ENCODE measurements around the gene BMP6.

The BMP6 gene

DNA sequence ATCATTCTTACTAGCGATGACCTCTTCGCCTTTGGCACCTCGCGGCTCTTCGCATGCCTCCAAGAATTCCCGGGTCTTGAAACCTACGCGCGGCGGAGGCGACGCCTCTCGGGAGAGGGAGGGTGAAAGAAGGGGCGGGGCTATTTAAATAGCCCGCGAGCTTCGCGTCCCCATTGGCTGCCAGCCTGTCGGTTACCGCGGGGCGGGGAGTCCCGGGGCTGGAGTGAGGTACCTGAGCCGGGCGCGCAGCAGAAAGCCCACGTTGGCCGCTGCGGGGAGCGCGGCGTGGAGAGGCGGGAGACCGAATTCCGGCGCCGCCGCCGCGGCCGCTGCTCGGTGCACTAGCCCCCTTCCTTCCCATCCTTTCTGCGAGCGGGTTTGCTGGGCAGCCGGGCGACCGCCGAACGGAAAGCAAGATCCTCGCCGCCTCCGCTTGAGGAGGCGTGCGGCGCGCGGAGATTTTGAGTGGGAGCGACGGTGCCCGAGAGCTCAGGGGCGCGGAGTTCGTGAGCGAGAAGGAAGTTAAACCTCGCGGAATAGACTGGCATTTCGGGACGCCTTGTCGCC is at the start of gene BMP6:
BMP6 (plus strand) TSS at position 251 of the 567 bp plus-strand sequence. CDS start 857 bp downstream, outside the sequence.
- DNase-seq (ENCODE audit: low spot score) = peak; percentile 34
- FAIRE-seq = no peak

DNA sequence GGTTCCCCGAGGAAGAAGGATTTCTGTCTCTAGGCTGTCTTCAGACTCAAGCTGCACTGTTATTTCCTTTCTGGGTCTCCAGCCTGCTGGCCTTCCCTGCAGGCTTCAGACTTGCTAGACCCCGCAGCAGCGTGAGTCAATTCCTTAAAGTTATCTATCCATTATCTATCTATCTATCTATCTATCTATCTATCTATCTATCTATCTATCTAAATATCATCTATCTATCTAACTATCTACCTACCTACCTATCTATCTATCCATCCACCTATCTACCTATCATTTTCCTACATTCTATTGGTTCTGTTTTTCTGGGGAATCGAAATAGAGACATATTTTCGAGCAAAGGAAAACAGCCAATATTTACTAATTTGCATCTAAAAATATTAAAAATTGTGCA is 48.7 kb upstream of the BMP6 start:
- no peak for FAIRE-seq
- DNase-seq (ENCODE audit: low spot score) = no peak

DNA sequence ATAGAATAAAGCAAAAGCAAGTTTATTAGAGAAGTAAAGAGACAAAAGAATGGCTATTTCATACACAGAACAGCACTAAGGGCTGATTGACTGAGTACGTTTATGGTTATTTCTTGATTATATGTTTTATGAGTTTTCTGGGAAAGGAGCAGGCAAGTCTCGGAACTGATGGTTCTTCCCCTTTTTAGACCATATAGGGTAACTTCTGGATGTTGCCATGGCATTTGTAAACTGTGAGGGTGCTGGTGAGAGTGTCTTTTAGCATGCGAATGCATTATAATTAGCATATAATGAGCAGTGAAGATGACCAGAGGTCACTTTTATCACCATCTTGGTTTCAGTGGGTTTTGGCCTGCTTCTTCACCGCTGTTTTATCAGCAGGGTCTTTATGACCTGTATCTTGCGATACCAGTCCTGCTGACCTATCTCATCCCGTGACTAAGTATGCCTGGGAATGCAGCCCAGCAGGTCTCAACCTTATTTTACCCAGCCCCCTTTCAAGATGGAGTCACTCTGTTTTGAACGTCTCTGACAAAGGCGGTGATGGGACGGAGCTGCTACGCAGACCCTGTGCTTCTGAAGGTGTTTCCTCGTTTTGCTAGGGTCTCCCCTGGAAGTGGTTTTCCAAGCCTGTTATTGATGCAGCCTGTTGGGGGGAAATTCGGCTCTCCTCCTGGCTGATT is 45.4 kb upstream of the BMP6 start:
- FAIRE-seq = no peak
- DNase-seq (ENCODE audit: low spot score) = no peak

DNA sequence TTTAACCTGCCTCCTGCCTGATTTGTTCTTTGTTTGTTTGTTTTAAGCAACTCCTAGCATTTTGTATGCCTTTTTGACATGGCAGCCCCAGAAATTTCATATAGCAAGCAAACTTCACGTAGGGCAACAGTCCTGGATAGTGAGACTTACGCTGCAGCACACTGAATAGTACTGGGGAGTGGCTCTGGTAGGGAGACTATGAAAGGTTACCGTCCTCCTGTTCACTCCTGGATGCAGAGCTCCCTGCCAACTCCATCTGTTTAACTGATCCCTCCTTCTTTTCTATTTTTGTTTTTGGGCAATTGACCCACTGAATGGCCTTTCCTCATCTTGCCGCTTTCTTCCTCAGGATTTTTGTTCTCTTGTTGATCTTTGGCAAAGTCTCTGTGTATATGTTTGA is 44.5 kb upstream of the BMP6 start:
- no peak for DNase-seq (ENCODE audit: low spot score)
- FAIRE-seq = no peak

DNA sequence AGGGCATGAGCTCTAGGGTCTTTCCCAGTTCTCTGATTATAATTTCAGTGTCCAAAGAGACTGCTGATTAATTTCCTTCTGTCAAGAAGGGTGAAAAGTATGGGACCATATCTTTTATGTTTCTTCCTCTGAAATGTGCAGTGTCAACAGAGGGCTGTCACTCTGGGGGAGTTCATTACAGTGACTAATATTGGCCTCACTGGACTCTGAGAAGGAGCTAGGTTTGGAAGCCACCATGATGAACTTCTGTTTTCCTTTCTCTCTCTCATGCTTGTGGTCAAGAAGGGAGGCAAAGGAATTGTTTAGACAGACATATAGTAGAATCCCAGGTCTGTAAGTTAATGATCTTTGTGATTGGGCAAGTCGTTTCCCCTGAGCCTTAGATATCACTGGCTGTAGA is 41.8 kb upstream of the BMP6 start:
- FAIRE-seq (no peak), DNase-seq (ENCODE audit: low spot score) (peak; percentile 54)

DNA sequence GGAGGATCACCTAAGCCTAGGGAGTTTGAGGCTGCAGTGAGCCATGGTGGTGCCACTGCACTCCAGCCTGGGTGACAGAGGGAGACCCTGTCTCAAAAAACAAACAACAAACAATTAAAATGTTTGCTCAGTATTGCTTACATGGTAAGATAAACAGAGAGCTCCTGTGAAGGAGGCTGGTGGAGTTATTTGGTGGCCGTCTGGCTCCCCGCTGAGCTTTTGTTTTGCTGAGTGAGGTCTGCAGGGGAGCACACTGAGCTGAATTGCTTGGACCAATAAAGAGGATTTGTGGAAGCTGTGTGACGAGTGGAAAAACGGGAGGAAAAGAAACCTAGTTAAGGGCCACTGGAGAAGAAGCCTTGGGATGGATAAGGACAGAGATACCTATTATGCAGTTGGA is 41.1 kb upstream of the BMP6 start:
- FAIRE-seq (no peak), DNase-seq (ENCODE audit: low spot score) (no peak)

DNA sequence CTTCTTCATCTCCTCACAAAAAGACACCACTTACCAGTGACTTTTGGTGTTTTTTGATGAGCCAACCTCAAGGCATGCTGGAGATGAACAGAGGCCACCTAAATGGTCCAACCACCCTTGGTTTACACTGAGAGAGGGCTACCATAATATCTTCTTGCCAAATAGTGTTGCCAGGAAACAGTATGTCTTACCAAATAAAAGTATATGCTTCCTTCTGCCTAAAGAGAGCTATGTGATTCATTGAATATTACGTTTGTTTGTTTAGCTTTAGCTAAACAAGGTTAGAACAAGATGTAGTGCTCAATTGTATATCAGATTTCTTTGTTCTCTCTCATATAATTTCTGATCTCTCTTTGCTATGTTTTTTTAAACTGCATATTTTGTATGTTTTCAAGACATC is 40.6 kb upstream of the BMP6 start:
- FAIRE-seq = no peak
- DNase-seq (ENCODE audit: low spot score) = no peak

DNA sequence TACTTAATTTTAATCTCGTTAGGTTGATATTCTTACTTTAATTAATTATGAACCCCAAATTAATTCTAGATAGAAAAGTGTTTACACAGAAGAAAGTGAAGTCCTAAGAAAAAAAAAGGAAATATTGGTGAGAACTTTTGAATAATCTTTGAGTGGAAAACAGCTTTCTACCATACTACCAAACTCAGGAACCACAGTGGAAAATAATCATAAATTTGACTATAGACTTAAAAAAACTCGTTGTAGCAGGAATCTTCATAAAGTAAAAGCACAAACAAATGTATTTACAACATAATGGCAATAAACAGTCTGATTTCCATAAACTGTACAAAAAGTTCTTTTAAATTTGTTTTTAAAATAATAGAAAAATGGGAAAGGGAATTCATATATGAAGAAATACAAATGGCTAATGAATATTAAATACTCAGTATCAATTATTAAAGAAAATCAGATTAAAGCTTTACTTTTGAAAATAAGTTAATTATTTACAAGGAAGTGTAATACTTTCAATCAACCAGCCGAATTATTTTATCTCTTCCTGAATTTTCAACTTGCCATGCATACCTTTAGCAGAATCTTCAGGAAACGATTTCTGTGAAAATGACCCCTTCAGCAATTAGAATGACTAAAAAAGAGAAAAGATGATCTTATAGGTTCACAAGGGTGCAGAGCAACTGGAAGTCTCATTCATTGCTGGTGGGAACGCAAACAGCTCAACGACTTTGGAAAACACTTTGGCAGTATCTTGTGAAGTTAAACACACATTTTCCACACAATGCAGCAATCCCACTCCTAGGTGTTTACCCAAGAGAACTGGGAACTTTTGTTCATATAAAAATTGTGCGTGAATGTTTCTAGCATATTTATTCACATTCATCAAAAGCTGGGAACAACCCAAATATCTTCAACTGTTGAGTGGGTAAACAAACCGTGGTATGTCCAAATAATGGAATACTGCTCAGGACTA is 38.5 kb upstream of the BMP6 start:
- FAIRE-seq = no peak
- no peak for DNase-seq (ENCODE audit: low spot score)

DNA sequence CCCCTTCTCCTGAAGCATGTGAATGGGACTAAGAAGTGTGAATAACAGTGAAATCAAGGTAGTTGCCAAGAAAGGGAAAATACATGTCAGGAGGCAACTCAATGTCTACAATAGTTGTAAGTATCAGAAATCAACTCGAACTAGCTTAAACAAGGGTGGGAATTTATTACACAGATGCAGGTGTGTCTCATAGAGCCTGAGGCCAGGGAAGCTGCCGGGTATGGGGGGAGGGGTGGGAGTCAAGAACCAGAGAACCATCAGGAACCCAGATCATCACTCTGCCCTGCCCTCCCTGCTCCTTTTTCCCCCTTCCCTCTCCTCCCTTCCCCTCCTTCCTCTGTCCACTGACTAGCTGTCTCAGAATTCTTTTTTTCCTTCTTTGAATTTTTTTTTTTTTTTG is 34.9 kb upstream of the BMP6 start:
- DNase-seq (ENCODE audit: low spot score) (no peak), FAIRE-seq (no peak)

DNA sequence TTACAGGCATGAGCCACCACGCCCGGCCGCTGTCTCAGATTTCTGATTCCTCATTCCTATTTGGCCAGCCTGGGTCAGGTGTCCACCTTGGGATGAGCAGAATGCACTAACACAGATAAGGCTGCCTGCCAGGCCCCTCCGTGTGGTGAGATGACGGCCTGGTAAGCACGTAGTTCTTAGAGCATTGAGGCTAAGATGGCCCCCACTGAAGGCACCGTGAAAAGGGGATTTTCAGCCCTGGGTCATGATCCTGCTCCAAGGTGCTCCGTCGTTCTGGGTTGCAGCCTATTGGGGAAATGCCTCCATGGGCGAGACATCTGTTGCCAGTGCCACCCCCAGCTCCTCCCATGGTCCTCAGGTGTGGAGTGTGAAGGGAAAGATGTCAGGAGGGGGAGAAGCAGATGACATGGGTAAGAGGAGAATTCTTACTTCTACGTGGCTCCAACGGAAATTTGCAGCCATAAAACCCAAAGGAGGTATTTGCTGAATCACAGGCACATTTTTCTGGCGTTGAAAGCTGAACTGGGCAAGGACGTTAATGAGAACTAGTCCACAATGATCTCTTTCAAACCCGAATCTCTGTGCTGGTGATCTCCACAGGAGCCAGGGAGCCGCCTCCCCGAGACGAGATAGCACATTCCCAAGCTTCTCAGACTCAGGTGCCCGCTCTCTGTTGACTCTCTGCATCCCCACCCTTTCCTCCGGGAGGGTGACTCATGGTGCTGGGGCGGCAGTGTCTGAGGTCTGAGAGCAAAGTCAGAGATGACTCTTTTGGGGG is 34.0 kb upstream of the BMP6 start:
- DNase-seq (ENCODE audit: low spot score) (peak; percentile 58), FAIRE-seq (no peak)

DNA sequence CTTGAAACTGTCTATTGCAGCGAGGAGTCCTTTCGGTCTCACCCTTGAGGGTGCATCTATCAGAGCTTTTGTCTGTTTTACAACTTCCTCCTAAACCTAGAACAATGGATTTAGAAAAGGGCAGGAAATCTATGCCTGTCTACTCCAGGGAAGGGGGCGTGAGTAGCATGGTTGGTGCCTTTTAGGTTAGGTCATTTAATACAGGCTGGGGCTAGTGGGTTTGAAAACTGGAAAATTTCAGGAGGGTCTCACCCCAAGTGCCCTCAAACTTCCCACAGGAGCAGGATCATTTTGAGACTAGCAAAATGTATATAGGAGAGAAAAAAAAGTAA is 33.5 kb upstream of the BMP6 start:
- no peak for DNase-seq (ENCODE audit: low spot score)
- no peak for FAIRE-seq

DNA sequence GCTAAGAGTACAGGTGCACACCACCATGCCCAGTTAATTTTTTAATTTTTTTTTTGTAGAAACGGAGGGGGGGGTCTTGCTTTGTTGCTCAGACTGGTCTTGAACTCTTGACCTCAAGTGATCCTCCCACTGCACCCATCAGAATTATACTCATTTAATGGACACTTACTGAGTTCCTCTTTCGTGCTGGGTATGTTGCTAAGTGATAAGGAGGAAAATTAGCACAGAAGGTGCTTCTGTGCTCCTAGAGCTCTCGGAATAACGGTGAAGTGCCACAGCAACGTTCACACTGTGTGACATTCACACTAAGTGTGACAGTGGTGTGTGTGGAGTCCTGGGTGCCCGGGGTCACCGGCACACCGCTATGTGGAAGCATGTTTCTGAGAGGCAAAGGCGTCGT is 32.1 kb upstream of the BMP6 start:
- DNase-seq (ENCODE audit: low spot score) (no peak), FAIRE-seq (no peak)

DNA sequence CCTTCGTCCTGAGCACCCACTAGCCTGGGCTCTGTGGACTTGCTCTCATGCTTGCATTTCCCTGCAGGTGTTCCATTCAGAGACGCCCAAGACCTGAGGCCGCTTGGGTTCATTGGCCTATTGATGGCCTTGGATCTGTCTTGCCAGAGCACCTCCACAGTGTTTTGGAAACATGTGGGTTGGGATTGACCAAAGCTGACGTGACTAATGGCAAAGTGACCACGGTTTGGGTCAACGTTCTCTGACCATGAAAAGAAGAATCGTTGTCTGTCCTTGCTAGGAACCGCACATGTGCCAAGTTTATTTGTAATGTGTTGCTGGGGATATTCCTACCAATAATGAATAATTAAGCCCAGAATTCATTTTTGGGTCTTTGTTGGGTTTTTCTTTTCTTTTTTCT is 29.8 kb upstream of the BMP6 start:
- DNase-seq (ENCODE audit: low spot score) (no peak), FAIRE-seq (no peak)

DNA sequence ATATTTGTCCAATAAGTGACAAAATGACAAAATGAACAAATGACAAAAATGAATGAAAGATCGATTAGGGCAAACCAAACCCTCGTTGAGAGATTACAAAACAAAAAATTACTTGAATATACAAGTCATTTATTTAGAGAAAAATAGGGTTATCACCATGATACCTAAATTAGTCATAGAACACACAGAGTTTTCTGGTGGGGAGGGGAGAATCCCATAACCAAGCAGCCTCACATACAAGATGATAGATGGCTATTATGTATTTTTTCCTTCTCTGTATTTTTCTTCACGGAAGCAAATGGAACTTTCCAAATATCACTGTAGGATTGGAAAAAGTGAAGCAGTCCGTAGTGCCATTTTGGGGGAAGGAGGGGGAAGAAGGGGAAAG is 28.5 kb upstream of the BMP6 start:
- FAIRE-seq (no peak), DNase-seq (ENCODE audit: low spot score) (no peak)

DNA sequence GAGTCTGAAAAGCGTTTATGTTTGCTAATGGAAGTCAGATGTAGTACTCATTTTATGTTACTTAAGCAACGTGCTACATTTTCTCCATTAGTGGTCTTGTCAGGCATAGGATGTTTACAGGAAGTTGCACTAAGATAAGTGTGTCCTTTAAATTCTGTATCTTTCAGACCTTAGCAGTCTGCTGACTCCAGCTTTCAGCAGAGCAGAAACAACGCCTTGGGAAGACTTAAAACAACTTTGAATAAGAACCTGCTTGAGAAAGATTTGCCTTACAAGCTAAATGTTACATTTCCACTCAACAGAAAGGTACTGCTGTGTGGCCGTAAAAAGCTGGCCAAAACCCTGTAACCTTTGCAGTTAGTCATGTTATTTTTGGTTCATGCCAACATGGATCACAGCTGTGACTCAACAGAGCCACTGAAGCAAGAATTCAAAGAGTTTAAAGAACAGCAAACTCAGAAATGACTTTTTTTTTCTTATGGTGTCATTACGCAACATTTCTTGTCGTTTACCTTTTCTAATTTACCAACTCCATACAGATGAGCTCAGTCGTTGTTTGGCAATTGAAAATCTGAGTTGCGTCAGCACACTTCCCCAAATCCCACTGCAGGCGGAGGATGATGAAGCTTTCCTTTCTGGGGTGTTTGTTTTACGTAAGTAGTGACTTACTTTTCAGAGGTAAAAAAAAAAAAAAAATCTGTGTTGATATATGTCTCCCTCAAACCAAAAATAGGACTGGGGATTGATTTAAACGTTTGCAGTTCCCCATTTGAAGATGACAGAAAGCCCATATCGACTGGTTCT is 27.9 kb upstream of the BMP6 start:
- FAIRE-seq = peak; percentile 83

DNA sequence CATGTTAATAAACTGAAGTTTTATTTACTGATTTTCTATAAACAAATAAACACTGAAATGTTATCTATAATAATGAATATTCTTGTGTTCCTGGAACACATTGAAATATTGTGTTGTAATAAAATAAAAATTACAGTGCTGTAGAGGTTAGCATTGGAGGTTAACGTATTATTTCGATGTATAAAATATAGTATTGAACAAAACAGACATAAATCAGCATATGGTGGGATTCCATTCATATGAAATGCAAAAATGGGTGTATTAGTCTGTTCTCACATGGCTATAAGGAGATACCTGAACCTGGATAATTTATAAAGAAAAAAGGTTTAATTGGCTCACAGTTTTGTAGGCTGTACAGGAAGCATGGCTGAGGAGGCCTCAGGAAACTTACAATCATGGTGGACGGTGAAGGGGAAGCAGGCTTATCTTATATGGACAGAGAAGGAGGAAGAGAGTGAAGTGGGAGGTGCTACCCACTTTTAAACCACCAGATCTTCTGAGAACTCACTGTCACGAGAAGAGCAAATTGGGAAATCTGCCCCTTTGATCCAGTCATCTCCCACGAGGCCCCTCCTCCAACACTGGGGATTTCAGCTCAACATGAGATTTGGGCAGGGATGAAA is 24.6 kb upstream of the BMP6 start:
- no peak for FAIRE-seq
- DNase-seq (ENCODE audit: low spot score) = no peak

More for the DNA sequence above, 27.9 kb upstream of the BMP6 start:
- DNase-seq (ENCODE audit: low spot score) = peak; percentile 70

DNA sequence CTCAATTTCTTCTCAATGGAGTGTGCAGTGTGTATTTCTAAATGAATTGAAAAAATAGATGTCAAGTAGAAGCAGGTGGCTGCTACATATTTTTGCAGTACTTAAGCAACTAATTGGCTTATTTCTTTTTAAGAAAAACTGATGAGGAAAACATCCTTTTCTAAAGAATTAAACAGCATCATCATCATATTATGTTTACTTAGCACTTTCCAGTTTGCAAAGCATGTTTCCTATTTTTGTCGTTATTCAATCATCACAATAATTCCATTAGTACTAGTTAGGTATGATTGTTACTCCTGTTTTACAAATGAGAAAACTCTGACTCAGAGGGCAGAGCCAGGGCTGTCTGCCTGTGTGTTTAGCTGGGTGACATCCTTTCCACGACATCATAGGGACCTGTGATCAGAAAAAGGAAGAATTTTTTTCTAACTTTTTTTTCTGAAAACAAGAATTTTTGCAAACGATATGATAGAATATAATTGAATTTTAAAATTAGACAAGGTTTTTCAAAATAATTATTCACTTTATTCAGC is 22.7 kb upstream of the BMP6 start:
- FAIRE-seq (no peak), DNase-seq (ENCODE audit: low spot score) (no peak)

DNA sequence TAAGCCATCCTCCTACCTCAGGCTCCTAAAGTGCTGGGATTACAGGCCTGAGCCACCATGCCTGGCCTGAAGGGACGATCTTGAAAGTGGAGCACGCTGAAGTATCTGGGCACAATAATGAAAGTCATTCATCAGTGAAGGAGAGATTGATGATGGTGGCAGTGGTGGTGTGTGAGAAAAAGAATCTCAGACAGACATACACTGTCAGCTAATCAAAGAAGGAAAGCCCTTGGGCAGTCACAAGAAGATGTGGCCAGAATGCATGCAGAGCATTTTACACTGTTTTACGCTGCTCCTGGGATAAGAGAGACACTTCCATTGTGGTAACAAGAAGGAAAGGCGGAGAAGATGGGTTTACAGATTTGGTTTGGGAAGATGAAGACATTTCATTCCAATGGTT is 20.4 kb upstream of the BMP6 start:
- DNase-seq (ENCODE audit: low spot score) (no peak), FAIRE-seq (no peak)

DNA sequence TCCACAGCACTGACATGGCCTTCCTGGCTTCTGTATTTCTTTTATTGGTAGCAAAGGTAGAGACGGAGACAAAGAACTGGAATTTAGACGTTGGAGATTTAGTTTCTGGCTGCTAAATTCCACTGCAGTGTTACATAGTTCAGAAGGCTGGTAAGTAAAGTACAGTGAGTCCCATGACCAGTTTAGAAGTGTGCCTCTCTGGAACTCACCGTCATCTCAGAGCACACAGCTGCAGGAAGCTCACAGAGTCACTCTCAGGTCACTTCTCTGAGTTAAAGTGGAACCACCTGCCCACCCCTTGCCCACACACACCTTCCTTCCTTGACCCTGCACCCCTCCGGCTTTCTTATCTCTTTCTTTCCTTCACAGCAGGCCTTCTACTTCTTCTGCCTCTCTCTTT is 19.6 kb upstream of the BMP6 start:
- DNase-seq (ENCODE audit: low spot score) (no peak), FAIRE-seq (no peak)

DNA sequence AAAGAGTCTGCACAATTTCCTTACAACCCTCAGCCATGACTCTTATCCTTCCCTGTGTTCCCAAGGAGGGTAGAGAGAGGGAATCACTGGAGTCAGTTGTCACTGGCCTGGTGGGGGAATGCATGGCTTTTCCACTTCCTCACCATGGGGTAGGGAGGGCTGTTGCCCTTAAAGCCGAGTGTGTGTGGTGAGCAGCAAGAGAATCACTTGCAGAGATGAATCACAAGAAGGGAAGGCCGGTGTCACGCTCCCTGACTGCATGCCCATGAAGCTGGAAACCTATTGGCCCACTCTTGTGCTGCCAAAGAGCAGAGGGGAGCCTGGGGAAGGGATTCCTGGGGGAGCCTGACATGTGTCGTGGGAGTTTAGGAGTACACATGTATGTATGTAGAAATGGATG is 18.1 kb upstream of the BMP6 start:
- DNase-seq (ENCODE audit: low spot score) (peak; percentile 53), FAIRE-seq (no peak)
